HepG2 (cell line): ENCODE results near the gene OGFR. TPM values are rescaled to one million over a fixed set of nuclear protein-coding genes. Genes with fewer than 3 reads are reported as not detected.
A peak's percentile ranks its signal among the peaks of the same experiment; 100 is the strongest.

Experiments used
- ATAC-seq: fragments of 200-7000 bp; cut with Tn5 transposase; 3 replicates; pipeline ENCODE4 v1.9.1; 2020; ENCODE audit warnings: mild to moderate bottlenecking, moderate library complexity
- BruUV-seq: library from RNA; stranded (reverse); fragments of 400-500 nt; replicated peaks from 2 replicates; lab custom pipeline; 2021; lab: Mats Ljungman, UMichigan
- CTCF ChIA-PET: fragments of 300-600 bp; formaldehyde crosslinking; extraction: SDS; loops from one replicate; lab custom pipeline; 2021; ENCODE audit warnings: low total read pairs, inconsistent platforms, low intra/inter-chr PET ratio; lab: Yijun Ruan, JAX
- POLR2A ChIA-PET: fragments of 350-600 bp; sonication (Branson Sonifier 250); formaldehyde crosslinking; loops from one replicate; lab custom pipeline; 2020; ENCODE audit warnings: antibody characterized with exemption, inconsistent platforms; lab: Yijun Ruan, JAX
- DNase-seq: peaks from one replicate; pipeline ENCODE4 v3.0.0-alpha.2; 2015; ENCODE audit warnings: low spot score
- FAIRE-seq: peaks from 3 replicates; lab custom pipeline; 2011; peaks lifted over from hg19 to GRCh38; lab: Jason Lieb, UNC
- H2AFZ ChIP-seq: one replicate; pipeline ENCODE4 v1.6.1; 2011; ENCODE audit warnings: low read length, inconsistent platforms
- H3K27ac ChIP-seq: fragments of 300-600 bp; 3 replicates; pipeline ENCODE4 v1.8.0; 2011; ENCODE audit warnings: mixed run types, mild to moderate bottlenecking, mixed read lengths, low read length, inconsistent platforms; ENCODE audit not compliant: insufficient read depth; ENCODE audit errors: extremely low read length
- H3K27me3 ChIP-seq, 2 experiments: fragments of 200-600 bp in 1 of 2; 2 replicates in 1 of 2; 3 replicates in 1 of 2; pipeline versions ENCODE4 v1.6.0 to v1.8.0; 2011; ENCODE audit warnings: low read length in 2 of 2, mild to moderate bottlenecking in 2 of 2, moderate library complexity in 2 of 2, inconsistent platforms in 1 of 2; ENCODE audit not compliant: insufficient read depth in 2 of 2, control insufficient read depth in 1 of 2
- H3K36me3 ChIP-seq, 2 experiments: fragments of 200-600 bp in 1 of 2; replicated peaks in 1 of 2; 2 replicates in 1 of 2; 3 replicates in 1 of 2; pipeline versions ENCODE4 v1.5.1 to v1.8.0; 2011; ENCODE audit warnings: low read length in 2 of 2, inconsistent platforms in 1 of 2; ENCODE audit not compliant: insufficient read depth in 2 of 2, control insufficient read depth in 1 of 2
- H3K4me1 ChIP-seq: 2 replicates; pipeline ENCODE4 v1.5.1; 2012; ENCODE audit warnings: low read length, inconsistent platforms; ENCODE audit not compliant: insufficient read depth
- H3K4me2 ChIP-seq: 2 replicates; pipeline ENCODE4 v1.6.0; 2011; ENCODE audit warnings: low read depth, low read length, inconsistent platforms
- H3K4me3 ChIP-seq, 3 experiments: fragments of 200-600 bp in 1 of 3; sonication (generic), shearing (Covaris generic) in 1 of 3; replicated peaks in 1 of 3; 2 replicates each; pipeline ENCODE4 v1.5.1; 2011 to 2016; ENCODE audit warnings: low read length in 3 of 3, inconsistent platforms in 2 of 3, low read depth in 2 of 3, mild to moderate bottlenecking in 2 of 3, control low read depth in 1 of 3, mixed read lengths in 1 of 3; ENCODE audit not compliant: insufficient read depth in 1 of 3
- H3K79me2 ChIP-seq: one replicate; pipeline ENCODE4 v1.6.1; 2011; ENCODE audit warnings: low read length, inconsistent platforms; ENCODE audit not compliant: insufficient read depth
- H3K9ac ChIP-seq: 2 replicates; pipeline ENCODE4 v1.6.0; 2011; ENCODE audit warnings: mild to moderate bottlenecking, low read depth, low read length, inconsistent platforms; ENCODE audit not compliant: insufficient read depth
- H3K9me3 ChIP-seq: 2 replicates; pipeline ENCODE4 v1.5.1; 2012; ENCODE audit warnings: mild to moderate bottlenecking, low read length
- H4K20me1 ChIP-seq: 2 replicates; pipeline ENCODE4 v1.6.0; 2011; ENCODE audit warnings: inconsistent platforms, mild to moderate bottlenecking, low read length, moderate library complexity; ENCODE audit not compliant: insufficient read depth
- EZH2 ChIP-seq: conservative IDR thresholded peaks from 2 replicates; pipeline ENCODE4 v1.6.1; 2012; ENCODE audit warnings: mild to moderate bottlenecking, low read depth, low read length, moderate library complexity
- HNF4A ChIP-seq: sonication (generic); formaldehyde crosslinking; IDR thresholded peaks from 2 replicates; pipeline ENCODE4 v1.4.0; 2020; ENCODE audit warnings: missing genetic modification reagents
- PPARG ChIP-seq: conservative IDR thresholded peaks from 2 replicates; pipeline ENCODE4 v1.6.1; 2016; ENCODE audit warnings: missing biosample characterization, missing genetic modification reagents
- SOX5 ChIP-seq: IDR thresholded peaks from 2 replicates; pipeline ENCODE4 v1.6.1; 2016; ENCODE audit warnings: borderline replicate concordance
- ZNF563 ChIP-seq: sonication (generic); formaldehyde crosslinking; IDR thresholded peaks from 2 replicates; pipeline ENCODE4 v1.8.0; 2022; ENCODE audit warnings: mild to moderate bottlenecking, moderate library complexity, missing genetic modification reagents
- ZNF589 ChIP-seq: sonication (generic); formaldehyde crosslinking; conservative IDR thresholded peaks from 2 replicates; pipeline ENCODE4 v1.8.0; 2022; ENCODE audit warnings: mild to moderate bottlenecking, moderate library complexity, missing genetic modification reagents
- WGBS: methylation state at CpG from one replicate; pipeline ENCODE4 v1.1.6; 2017; ENCODE audit warnings: low lambda C conversion rate; 5-methylcytosine and 5-hydroxymethylcytosine counted together
- in situ Hi-C: cut with HindIII; loops from 2 replicates; pipeline ENCODE4 v1.10.0; 2017; ENCODE audit warnings: low pct_unique_long_range_greater_than_20kb; ENCODE audit not compliant: extremely low pct_ligation_motif_present
- intact Hi-C: fragments of 100-400 bp; cut with micrococcal nuclease; formaldehyde crosslinking; loops from one replicate; pipeline ENCODE4 v1.10.0; 2022; ENCODE audit not compliant: unreplicated experiment
- polyA plus RNA-seq, 8 experiments: library from polyadenylated mRNA; depleted of rRNA in 3 of 8; stranded (reverse) in 7 of 8; unstranded in 1 of 8; fragments of >200 nt; fragmentation: Illumina TruSeq in 4 of 8; extraction: Trizol in 4 of 8; gene quantifications; 2 replicates each; pipeline versions ENCODE4 v1.2.1 to v1.2.3, GENCODE V29; 2011 to 2016; ENCODE audit warnings: low read depth in 4 of 8, missing spikeins in 1 of 8, mixed read lengths in 1 of 8; ENCODE audit not compliant: insufficient read depth in 1 of 8
- total RNA-seq, 5 experiments: library from RNA; depleted of rRNA; stranded (reverse); fragments of >200 nt; fragmentation: Illumina TruSeq; extraction: Trizol; gene quantifications; 2 replicates each; pipeline ENCODE4 v1.2.3, GENCODE V29; 2016; ENCODE audit warnings: low read depth in 1 of 5
- TF ChIP-seq, protein P1 (sequence below): fragments of 450-650 bp; IDR thresholded peaks from 2 replicates; pipeline ENCODE4 v1.6.1; 2016
- TF ChIP-seq, protein P2 (sequence below): sonication (generic); formaldehyde crosslinking; IDR thresholded peaks from 2 replicates; pipeline ENCODE4 v1.4.0; 2020; ENCODE audit warnings: missing genetic modification reagents

The OGFR gene
- total and polyA plus RNA-seq, 2 of the 13 experiments (the other 11 are each of a cell fraction or from before 2014, with no cell fraction given), result 47.7 to 81.8 TPM

DNA sequence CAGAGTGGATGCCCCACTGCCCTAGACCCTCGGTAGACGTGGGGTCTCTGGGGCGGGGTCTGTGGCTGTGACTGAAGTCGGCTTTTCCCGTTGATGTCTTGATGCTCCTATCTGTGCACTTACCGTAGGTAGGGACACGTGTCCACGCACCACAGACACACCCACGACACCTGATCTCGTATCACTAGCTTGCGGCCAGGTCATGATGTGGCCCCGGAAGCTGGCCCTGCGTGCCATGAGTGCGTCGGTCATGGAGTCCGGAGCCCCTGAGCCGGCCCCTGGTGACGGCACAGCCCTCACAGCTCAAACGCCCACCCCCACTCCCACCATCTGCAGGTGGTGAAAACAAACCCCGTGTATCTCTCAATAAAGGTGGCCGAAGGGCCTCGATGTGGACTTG, 42.3 kb upstream of the OGFR start:
- no peak for DNase-seq
- TF ChIP-seq, protein P1, sequence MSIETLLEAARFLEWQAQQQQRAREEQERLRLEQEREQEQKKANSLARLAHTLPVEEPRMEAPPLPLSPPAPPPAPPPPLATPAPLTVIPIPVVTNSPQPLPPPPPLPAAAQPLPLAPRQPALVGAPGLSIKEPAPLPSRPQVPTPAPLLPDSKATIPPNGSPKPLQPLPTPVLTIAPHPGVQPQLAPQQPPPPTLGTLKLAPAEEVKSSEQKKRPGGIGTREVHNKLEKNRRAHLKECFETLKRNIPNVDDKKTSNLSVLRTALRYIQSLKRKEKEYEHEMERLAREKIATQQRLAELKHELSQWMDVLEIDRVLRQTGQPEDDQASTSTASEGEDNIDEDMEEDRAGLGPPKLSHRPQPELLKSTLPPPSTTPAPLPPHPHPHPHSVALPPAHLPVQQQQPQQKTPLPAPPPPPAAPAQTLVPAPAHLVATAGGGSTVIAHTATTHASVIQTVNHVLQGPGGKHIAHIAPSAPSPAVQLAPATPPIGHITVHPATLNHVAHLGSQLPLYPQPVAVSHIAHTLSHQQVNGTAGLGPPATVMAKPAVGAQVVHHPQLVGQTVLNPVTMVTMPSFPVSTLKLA, result peak; percentile 32; the same call in 1 of the 2 replicates
- TF ChIP-seq PPARG (CRISPR knock-in tag) (no peak), EZH2 (peak; percentile 46; the same call in 1 of the 2 replicates)
- no peak overlapping the region for H3K4me3 ChIP-seq
- no peaks in the 10 kb centered on the region for H3K36me3 ChIP-seq
- H3K4me1 ChIP-seq, result no peaks in the 10 kb centered on the region
- BruUV-seq, result no TSS peak
- H2AFZ ChIP-seq, result no peak overlapping the region
- no peak overlapping the region for H3K27ac ChIP-seq
- no peak overlapping the region for H3K9ac ChIP-seq
- H4K20me1 ChIP-seq, result no peaks in the 10 kb centered on the region; the same call in 1 of the 2 replicates
- ChIA-PET CTCF (no interaction called here), POLR2A (no interaction called here)
- intact Hi-C loops, result no loop called here
- no peaks in the 10 kb centered on the region for H3K9me3 ChIP-seq
- WGBS, result 12% methylated on average over 14 of the region's 22 CpGs
- no peak overlapping the region for H3K4me2 ChIP-seq
- no peaks in the 10 kb centered on the region for H3K79me2 ChIP-seq
- no peak for FAIRE-seq
- H3K27me3 ChIP-seq, result peaks cover 36 to 90% of the 10 kb centered on the region in 2 experiments
- in situ Hi-C loops, result no loop called here
- ATAC-seq, result no peak

DNA sequence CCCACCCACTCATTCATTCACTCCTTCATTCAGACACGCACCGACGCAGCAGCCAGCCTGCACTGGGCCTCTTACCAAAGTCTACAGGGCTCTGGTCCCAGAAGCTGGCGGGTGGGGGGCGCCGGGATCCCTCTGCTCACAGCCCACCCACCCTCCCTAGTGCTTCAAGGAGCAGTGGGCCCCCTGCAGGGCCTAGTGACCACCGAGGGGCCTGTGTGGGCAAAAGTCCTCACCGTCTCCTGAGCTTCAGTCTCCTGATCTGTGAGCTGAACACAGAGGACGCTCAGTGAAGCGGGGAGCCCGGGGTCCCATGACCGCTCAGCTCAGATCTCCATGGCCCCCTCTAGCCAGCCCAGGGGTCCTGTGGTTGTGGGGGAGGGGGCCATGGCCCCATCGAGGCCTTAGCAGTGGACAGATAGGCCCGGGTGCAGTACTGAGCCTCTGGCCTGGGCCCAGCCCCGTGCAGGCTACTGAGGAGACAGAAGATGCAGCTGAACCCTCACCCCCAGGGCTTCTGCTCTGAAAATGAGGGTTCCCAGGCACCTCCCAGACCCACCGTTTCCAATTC, 41.8 kb upstream of the OGFR start:
- no peak for ATAC-seq
- CTCF ChIA-PET, result no interaction called here

More for the DNA sequence above, 41.8 kb upstream of the OGFR start:
- DNase-seq, result no peak
- no peaks in the 10 kb centered on the region for H3K4me1 ChIP-seq
- H3K79me2 ChIP-seq, result no peaks in the 10 kb centered on the region
- no peak overlapping the region for H3K4me2 ChIP-seq
- no peak overlapping the region for H3K27ac ChIP-seq
- peaks cover 35 to 91% of the 10 kb centered on the region in 2 experiments for H3K27me3 ChIP-seq
- H3K4me3 ChIP-seq, result no peak overlapping the region
- no peak overlapping the region for H2AFZ ChIP-seq
- no peak for FAIRE-seq
- 17% methylated on average over 13 of the region's 16 CpGs for WGBS
- intact Hi-C loops (no loop called here), in situ Hi-C loops (no loop called here)
- H3K36me3 ChIP-seq, result no peaks in the 10 kb centered on the region
- no peaks in the 10 kb centered on the region; the same call in 1 of the 2 replicates for H4K20me1 ChIP-seq
- H3K9me3 ChIP-seq, result no peaks in the 10 kb centered on the region
- POLR2A ChIA-PET, result no interaction called here
- no peak for TF ChIP-seq ZNF589 (CRISPR knock-in tag)
- no peak for TF ChIP-seq HNF4A (CRISPR knock-in tag)
- no peak for TF ChIP-seq ZNF563 (CRISPR knock-in tag)
- TF ChIP-seq, protein P2, sequence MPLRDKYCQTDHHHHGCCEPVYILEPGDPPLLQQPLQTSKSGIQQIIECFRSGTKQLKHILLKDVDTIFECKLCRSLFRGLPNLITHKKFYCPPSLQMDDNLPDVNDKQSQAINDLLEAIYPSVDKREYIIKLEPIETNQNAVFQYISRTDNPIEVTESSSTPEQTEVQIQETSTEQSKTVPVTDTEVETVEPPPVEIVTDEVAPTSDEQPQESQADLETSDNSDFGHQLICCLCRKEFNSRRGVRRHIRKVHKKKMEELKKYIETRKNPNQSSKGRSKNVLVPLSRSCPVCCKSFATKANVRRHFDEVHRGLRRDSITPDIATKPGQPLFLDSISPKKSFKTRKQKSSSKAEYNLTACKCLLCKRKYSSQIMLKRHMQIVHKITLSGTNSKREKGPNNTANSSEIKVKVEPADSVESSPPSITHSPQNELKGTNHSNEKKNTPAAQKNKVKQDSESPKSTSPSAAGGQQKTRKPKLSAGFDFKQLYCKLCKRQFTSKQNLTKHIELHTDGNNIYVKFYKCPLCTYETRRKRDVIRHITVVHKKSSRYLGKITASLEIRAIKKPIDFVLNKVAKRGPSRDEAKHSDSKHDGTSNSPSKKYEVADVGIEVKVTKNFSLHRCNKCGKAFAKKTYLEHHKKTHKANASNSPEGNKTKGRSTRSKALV (CRISPR knock-in tag), result no peak
- no peak for TF ChIP-seq SOX5 (CRISPR knock-in tag)
- no peak overlapping the region for H3K9ac ChIP-seq
- BruUV-seq, result no TSS peak
